ENCODE measurements around the gene TOR1AIP2.

TOR1AIP2 gene

GRCh38 chr1:179924268-179924667 is 46.7 kb upstream of the TOR1AIP2 start:
- Histone ChIP-seq H3K36me3 (ENCODE audit: low read depth) (peaks cover 4% of the 10 kb centered on the region), H3K4me3 (ENCODE audit: severe bottlenecking) (no peak overlapping the region), H3K4me1 (ENCODE audit: insufficient read depth, poor library complexity, severe bottlenecking) (peaks cover 11% of the 10 kb centered on the region), H3K9me3 (ENCODE audit: severe bottlenecking) (no peaks in the 10 kb centered on the region), H3K27me3 (ENCODE audit: insufficient read depth, poor library complexity, severe bottlenecking) (no peaks in the 10 kb centered on the region), H3K27ac (ENCODE audit: poor library complexity, severe bottlenecking) (no peak overlapping the region)
- no peak for TF ChIP-seq CTCF (IDR thresholded peaks at IDR 0.05; ENCODE audit: poor library complexity, severe bottlenecking)
- ATAC-seq (ENCODE audit: low read depth) (no peak), DNase-seq (ENCODE audit: low spot score) (no peak)

GRCh38 chr1:179923029-179923428 is 45.4 kb upstream of the TOR1AIP2 start:
- no peak overlapping the region for H3K4me3 ChIP-seq (ENCODE audit: severe bottlenecking)
- no peaks in the 10 kb centered on the region for H3K9me3 ChIP-seq (ENCODE audit: severe bottlenecking)
- TF ChIP-seq CTCF (IDR thresholded peaks at IDR 0.05; ENCODE audit: poor library complexity, severe bottlenecking): no peak
- no peak overlapping the region for H3K27ac ChIP-seq (ENCODE audit: poor library complexity, severe bottlenecking)
- H3K36me3 ChIP-seq (ENCODE audit: low read depth): peaks cover 17% of the 10 kb centered on the region
- DNase-seq (ENCODE audit: low spot score) (no peak), ATAC-seq (ENCODE audit: low read depth) (no peak)
- H3K4me1 ChIP-seq (ENCODE audit: insufficient read depth, poor library complexity, severe bottlenecking): peaks cover 11% of the 10 kb centered on the region
- H3K27me3 ChIP-seq (ENCODE audit: insufficient read depth, poor library complexity, severe bottlenecking): no peaks in the 10 kb centered on the region

GRCh38 chr1:179921981-179922872 is 44.6 kb upstream of the TOR1AIP2 start:
- no peaks in the 10 kb centered on the region for H3K27me3 ChIP-seq (ENCODE audit: insufficient read depth, poor library complexity, severe bottlenecking)
- no peak overlapping the region for H3K27ac ChIP-seq (ENCODE audit: poor library complexity, severe bottlenecking)
- no peak for TF ChIP-seq CTCF (IDR thresholded peaks at IDR 0.05; ENCODE audit: poor library complexity, severe bottlenecking)
- no peak overlapping the region for H3K4me3 ChIP-seq (ENCODE audit: severe bottlenecking)
- H3K36me3 ChIP-seq (ENCODE audit: low read depth): peaks cover 25% of the 10 kb centered on the region
- peaks cover 11% of the 10 kb centered on the region for H3K4me1 ChIP-seq (ENCODE audit: insufficient read depth, poor library complexity, severe bottlenecking)
- ATAC-seq (ENCODE audit: low read depth): no peak
- H3K9me3 ChIP-seq (ENCODE audit: severe bottlenecking): no peaks in the 10 kb centered on the region
- DNase-seq (ENCODE audit: low spot score): no peak

GRCh38 chr1:179921472-179921871 is 43.9 kb upstream of the TOR1AIP2 start:
- TF ChIP-seq CTCF (IDR thresholded peaks at IDR 0.05; ENCODE audit: poor library complexity, severe bottlenecking): no peak
- Histone ChIP-seq H3K27me3 (ENCODE audit: insufficient read depth, poor library complexity, severe bottlenecking) (no peaks in the 10 kb centered on the region), H3K4me3 (ENCODE audit: severe bottlenecking) (no peak overlapping the region), H3K4me1 (ENCODE audit: insufficient read depth, poor library complexity, severe bottlenecking) (peaks cover 7% of the 10 kb centered on the region), H3K36me3 (ENCODE audit: low read depth) (peaks cover 30% of the 10 kb centered on the region), H3K9me3 (ENCODE audit: severe bottlenecking) (no peaks in the 10 kb centered on the region), H3K27ac (ENCODE audit: poor library complexity, severe bottlenecking) (no peak overlapping the region)
- no peak for DNase-seq (ENCODE audit: low spot score)
- no peak for ATAC-seq (ENCODE audit: low read depth)

Measured in RWPE2 (cell line).